Measurements from ENCODE around the gene VAV3.

The VAV3 gene

DNA sequence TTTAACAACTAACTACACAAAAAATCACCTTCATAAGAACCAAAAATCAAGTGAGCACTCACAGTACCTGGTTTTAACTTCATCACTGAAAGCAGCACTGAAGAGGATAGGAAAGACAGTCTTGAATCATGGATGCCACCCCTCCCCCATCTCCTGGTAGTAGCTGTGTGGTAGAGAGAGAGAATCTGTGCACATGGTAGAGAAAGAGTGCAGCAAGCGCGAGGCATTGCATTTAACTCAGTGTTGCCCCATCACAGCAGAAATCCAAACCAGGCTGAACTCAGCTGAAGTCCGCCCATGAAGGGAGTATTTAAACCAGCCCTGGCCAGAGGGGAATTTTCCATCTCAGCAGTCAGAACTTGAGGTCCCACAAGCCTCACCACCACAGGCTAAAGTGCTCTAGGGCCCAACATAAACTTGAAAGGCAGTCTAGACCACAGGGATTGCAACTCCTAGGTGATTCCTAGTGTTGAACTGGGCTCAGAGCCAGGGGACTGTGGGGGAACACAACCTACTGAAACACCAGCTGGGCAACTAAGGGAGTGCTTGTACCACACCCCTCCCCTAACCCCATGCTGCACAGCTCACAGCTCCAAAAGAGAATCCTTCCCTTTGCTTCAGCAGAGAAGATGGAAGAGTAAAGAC is 38.4 kb downstream of the VAV3 start:
- no peak for DNase-seq (ENCODE audit: extremely low read depth, low read depth)
- TF ChIP-seq, protein P1, sequence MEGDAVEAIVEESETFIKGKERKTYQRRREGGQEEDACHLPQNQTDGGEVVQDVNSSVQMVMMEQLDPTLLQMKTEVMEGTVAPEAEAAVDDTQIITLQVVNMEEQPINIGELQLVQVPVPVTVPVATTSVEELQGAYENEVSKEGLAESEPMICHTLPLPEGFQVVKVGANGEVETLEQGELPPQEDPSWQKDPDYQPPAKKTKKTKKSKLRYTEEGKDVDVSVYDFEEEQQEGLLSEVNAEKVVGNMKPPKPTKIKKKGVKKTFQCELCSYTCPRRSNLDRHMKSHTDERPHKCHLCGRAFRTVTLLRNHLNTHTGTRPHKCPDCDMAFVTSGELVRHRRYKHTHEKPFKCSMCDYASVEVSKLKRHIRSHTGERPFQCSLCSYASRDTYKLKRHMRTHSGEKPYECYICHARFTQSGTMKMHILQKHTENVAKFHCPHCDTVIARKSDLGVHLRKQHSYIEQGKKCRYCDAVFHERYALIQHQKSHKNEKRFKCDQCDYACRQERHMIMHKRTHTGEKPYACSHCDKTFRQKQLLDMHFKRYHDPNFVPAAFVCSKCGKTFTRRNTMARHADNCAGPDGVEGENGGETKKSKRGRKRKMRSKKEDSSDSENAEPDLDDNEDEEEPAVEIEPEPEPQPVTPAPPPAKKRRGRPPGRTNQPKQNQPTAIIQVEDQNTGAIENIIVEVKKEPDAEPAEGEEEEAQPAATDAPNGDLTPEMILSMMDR (IDR thresholded peaks at IDR 0.05; ENCODE audit: low read depth, low read length) = no peak

DNA sequence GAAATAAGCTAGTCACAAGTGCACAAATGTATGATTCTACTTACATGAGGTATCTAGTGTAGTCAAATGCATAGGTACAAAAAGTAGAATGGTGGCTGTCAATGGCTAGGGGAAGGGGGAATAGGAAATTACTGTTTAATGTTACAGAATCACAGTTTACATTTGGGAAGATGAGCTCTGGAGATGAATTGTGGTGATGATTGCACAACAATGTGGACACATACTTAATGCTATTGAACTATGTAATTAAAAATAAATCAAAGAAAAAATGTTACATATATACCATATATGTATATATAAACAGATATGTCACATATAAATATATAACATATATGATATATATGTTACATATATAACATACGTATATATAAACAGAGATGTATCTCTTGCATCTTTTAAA is 39.4 kb downstream of the VAV3 start:
- TF ChIP-seq, protein P1 (IDR thresholded peaks at IDR 0.05; ENCODE audit: low read depth, low read length) = no peak
- DNase-seq (ENCODE audit: extremely low read depth, low read depth) = no peak

DNA sequence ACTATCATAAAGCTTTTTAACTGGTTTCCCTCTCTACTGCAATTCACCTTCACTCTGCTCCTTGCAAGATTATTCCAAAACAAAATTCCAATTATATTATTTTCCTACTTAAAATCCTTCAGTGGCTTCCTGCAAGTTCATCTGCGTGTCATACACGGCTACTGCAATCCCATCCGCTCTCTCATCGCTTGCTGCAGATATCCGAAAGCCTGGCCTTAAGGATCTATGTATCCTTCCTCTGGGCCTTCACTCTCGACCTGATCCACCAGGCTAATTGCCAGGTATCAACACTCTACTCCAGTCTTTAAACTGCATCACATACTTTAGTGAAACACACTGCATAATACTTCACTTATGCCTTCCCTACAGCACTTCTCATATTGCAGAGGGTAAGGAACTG is 44.0 kb downstream of the VAV3 start:
- no peak for DNase-seq (ENCODE audit: extremely low read depth, low read depth)

DNA sequence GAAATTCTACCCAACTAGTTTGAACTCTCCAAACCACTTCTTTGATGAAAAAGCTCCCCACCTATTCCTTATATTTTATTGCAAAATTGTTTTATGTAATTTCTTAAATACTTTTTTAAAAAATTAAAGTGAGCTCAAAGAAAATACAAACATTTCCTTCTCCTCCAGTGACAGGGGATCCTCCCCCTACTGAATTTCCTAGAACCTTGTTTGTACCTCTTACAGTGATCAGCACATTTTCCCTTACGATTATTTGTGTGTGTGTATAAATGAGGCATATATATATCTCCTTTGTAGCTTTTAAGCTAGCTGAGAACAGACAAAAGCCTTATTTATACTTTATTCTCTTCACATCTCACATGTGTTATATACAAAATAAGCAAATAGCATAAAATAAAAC is 44.4 kb downstream of the VAV3 start:
- no peak for DNase-seq (ENCODE audit: extremely low read depth, low read depth)
- TF ChIP-seq, protein P1 (IDR thresholded peaks at IDR 0.05; ENCODE audit: low read depth, low read length) = no peak

More for the DNA sequence above, 44.0 kb downstream of the VAV3 start:
- TF ChIP-seq, protein P1 (IDR thresholded peaks at IDR 0.05; ENCODE audit: low read depth, low read length) = no peak

DNA sequence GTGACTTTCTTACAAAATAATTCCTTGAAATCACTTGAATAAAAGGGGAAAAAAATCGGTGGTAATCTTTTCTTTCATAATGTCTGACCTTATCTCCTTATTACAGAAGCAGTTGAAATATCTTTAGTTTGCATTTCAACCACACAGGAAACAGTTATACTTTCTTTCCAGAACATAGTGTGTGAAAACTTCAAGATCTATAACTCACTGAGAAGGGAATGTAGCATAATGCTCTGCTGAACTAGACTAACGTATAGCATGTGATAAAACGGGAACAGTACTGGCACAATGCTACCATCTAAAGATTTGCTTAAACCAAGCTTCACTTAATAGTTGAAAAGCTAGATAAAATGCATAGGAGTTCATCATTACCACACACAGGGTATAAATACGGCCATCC is 45.0 kb downstream of the VAV3 start:
- TF ChIP-seq, protein P1 (IDR thresholded peaks at IDR 0.05; ENCODE audit: low read depth, low read length) = no peak
- DNase-seq (ENCODE audit: extremely low read depth, low read depth) = no peak

DNA sequence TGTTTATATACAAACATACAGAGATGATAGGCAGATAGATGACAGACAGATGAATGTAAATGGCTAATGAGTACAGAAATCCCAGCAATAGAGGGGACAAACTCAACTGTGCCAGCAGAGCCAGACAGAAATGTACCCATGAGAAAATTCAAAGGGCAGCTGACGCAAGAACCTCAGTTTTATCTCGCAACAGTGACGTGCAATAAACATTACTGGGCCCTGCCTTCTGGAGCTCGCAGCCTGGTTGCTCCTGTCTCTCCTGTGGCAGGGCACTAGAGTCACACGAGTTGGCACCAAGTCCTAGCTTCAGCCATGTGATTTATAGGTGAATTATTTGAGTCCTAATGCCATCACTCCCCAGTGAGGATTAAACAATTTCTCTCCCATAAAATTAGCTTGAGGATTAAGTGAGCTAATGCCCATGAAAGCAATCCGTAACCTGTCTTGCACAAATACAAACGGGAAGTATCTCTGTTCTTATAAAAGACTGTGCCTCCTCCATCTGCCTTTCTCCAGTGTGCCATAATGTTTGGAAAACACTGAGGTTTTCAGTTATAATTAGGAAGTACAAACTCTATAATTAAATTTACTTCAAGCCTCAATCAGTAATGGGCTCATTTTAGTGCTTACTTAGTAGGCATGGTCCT is 50.7 kb downstream of the VAV3 start:
- DNase-seq (ENCODE audit: extremely low read depth, low read depth) = no peak
- TF ChIP-seq, protein P1 (IDR thresholded peaks at IDR 0.05; ENCODE audit: low read depth, low read length) = no peak

DNA sequence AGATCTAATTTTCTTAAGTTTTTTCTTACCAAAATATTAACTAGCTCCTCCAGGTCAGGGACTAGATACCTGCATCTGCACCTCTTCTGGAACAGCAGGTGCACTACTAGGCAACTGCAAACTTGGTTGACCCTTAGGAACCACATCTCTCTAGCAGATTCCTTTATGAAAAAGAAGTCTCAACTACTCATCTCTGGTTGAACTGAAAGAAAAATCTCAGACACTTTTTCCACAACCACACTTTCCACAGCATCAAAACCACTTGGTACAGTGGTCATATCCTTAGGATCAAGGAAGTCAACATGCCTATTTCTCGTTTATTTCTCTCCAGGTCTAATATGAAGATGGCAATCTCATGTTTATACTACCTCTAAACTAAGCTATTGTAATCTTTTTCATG is 52.3 kb downstream of the VAV3 start:
- TF ChIP-seq, protein P1 (IDR thresholded peaks at IDR 0.05; ENCODE audit: low read depth, low read length) = no peak
- DNase-seq (ENCODE audit: extremely low read depth, low read depth) = no peak
